HCT116 (cell line): ENCODE measurements around the gene FOXM1. TPM values are rescaled to one million over a fixed set of nuclear protein-coding genes. Genes with fewer than 3 reads are reported as not detected.

Source experiments
- ATAC-seq: fragments of 200-7000 bp; cut with Tn5 transposase; 2 replicates; pipeline ENCODE4 v1.9.1; 2020; ENCODE audit warnings: mild to moderate bottlenecking, moderate library complexity
- BruUV-seq: library from RNA; stranded (reverse); fragments of 400-500 nt; replicated peaks from 2 replicates; lab custom pipeline; 2021; lab: Mats Ljungman, UMichigan
- CTCF ChIA-PET: fragments of 300-600 bp; sonication (Branson Sonifier 250); formaldehyde crosslinking; loops from one replicate; lab custom pipeline; 2021; ENCODE audit warnings: antibody characterized with exemption; lab: Charles Lee
- POLR2A ChIA-PET: fragments of 300-600, 350-600 bp; sonication (Branson Sonifier 250); formaldehyde crosslinking; loops from one replicate; lab custom pipeline; 2021; ENCODE audit warnings: antibody characterized with exemption; lab: Charles Lee
- RAD21 ChIA-PET, 2 experiments: fragments of 300-600 bp; sonication (Branson Sonifier 250); formaldehyde crosslinking; loops; one replicate each; lab custom pipeline; 2023; ENCODE audit warnings: low total read pairs in 2 of 2; ENCODE audit not compliant: uncharacterized antibody in 2 of 2, unreplicated experiment in 2 of 2, low non-redundant PET in 1 of 2; lab: Charles Lee
- DNase-seq: peaks from one replicate; pipeline ENCODE4 v3.0.0-alpha.2; 2010; ENCODE audit warnings: low read depth, low spot score
- H2AFZ ChIP-seq: fragments of 200-600 bp; shearing (Covaris generic), sonication (generic); 2 replicates; pipeline ENCODE4 v1.6.1; 2017; ENCODE audit warnings: low read depth, mixed run types, mixed read lengths, antibody characterized with exemption, low read length; ENCODE audit not compliant: poor library complexity, severe bottlenecking
- H3K27ac ChIP-seq: 2 replicates; pipeline ENCODE4 v1.5.1; 2012; ENCODE audit warnings: low read depth, low read length
- H3K27me3 ChIP-seq: fragments of 200-600 bp; sonication (generic); 2 replicates; pipeline ENCODE4 v1.6.1; 2016; ENCODE audit warnings: mixed run types, low read length, mixed read lengths; ENCODE audit not compliant: insufficient read depth
- H3K36me3 ChIP-seq, 2 experiments: fragments of 200-500 bp in 1 of 2; fragments of 200-600 bp in 1 of 2; sonication (Bioruptor generic) in 1 of 2; sonication (generic) in 1 of 2; 2 replicates each; pipeline versions ENCODE4 v1.5.1 to v1.6.1; 2014 to 2016; ENCODE audit warnings: low read length in 2 of 2, inconsistent platforms in 1 of 2, mixed read lengths in 1 of 2, mixed run types in 1 of 2; ENCODE audit not compliant: insufficient read depth in 2 of 2, control insufficient read depth in 1 of 2
- H3K4me1 ChIP-seq, 2 experiments: fragments of 200-600 bp in 1 of 2; sonication (generic) in 1 of 2; 2 replicates each; pipeline versions ENCODE4 v1.5.1 to v1.6.1; 2012 to 2017; ENCODE audit warnings: low read length in 2 of 2, inconsistent platforms in 1 of 2, mild to moderate bottlenecking in 1 of 2, mixed read lengths in 1 of 2, mixed run types in 1 of 2, moderate library complexity in 1 of 2; ENCODE audit not compliant: insufficient read depth in 2 of 2, control insufficient read depth in 1 of 2
- H3K4me2 ChIP-seq: fragments of 200-600 bp; sonication (generic); 2 replicates; pipeline ENCODE4 v1.6.1; 2017; ENCODE audit warnings: mixed run types, low read length, mixed read lengths
- H3K4me3 ChIP-seq, 2 experiments: fragments of 200-600 bp in 1 of 2; sonication (generic) in 1 of 2; replicated peaks in 1 of 2; 2 replicates each; pipeline ENCODE4 v1.5.1; 2011 to 2016; ENCODE audit warnings: low read length in 2 of 2, control low read depth in 1 of 2, low read depth in 1 of 2, mild to moderate bottlenecking in 1 of 2, mixed read lengths in 1 of 2, mixed run types in 1 of 2
- H3K79me2 ChIP-seq: fragments of 200-600 bp; sonication (generic); 2 replicates; pipeline ENCODE4 v1.6.1; 2017; ENCODE audit warnings: mild to moderate bottlenecking, mixed run types, low read length, moderate library complexity, mixed read lengths; ENCODE audit not compliant: insufficient read depth
- H3K9ac ChIP-seq: fragments of 200-600 bp; sonication (generic); 2 replicates; pipeline ENCODE4 v1.6.1; 2016; ENCODE audit warnings: low read length, mixed read lengths
- H3K9me2 ChIP-seq: fragments of 200-600 bp; sonication (generic), shearing (Covaris generic); 2 replicates; pipeline ENCODE4 v1.6.1; 2017; ENCODE audit warnings: mixed run types, mild to moderate bottlenecking, moderate library complexity; ENCODE audit not compliant: insufficient read depth
- H3K9me3 ChIP-seq, 2 experiments: fragments of 200-500 bp in 1 of 2; fragments of 200-600 bp in 1 of 2; sonication (Bioruptor generic) in 1 of 2; sonication (generic) in 1 of 2; 2 replicates each; pipeline ENCODE4 v1.6.1; 2014 to 2017; ENCODE audit warnings: low read length in 2 of 2, mixed read lengths in 2 of 2, inconsistent platforms in 1 of 2, low read depth in 1 of 2, mild to moderate bottlenecking in 1 of 2, mixed run types in 1 of 2, moderate library complexity in 1 of 2; ENCODE audit not compliant: control insufficient read depth in 1 of 2, insufficient read depth in 1 of 2
- H4K20me1 ChIP-seq: fragments of 200-600 bp; sonication (generic), shearing (Covaris generic); 2 replicates; pipeline ENCODE4 v1.6.1; 2017; ENCODE audit warnings: mixed run types, mild to moderate bottlenecking, moderate library complexity; ENCODE audit not compliant: insufficient read depth
- CBX3 ChIP-seq: IDR thresholded peaks from 2 replicates; pipeline ENCODE4 v1.6.1; 2012; ENCODE audit warnings: low read depth
- ELF1 ChIP-seq: IDR thresholded peaks from 2 replicates; pipeline ENCODE4 v1.6.1; 2012; ENCODE audit warnings: low read depth, borderline replicate concordance
- POLR2AphosphoS5 ChIP-seq: IDR thresholded peaks from 2 replicates; pipeline ENCODE4 v1.6.1; 2011; ENCODE audit warnings: mild to moderate bottlenecking, low read depth, low read length, moderate library complexity
- SIN3A ChIP-seq: IDR thresholded peaks from 2 replicates; pipeline ENCODE4 v1.6.1; 2012; ENCODE audit warnings: low read depth
- ZNF274 ChIP-seq: fragments of 200-500 bp; sonication (Bioruptor generic); IDR thresholded peaks from 2 replicates; pipeline ENCODE4 v1.6.1; 2014; ENCODE audit warnings: mild to moderate bottlenecking, low read depth, low read length, inconsistent platforms
- intact Hi-C: fragments of 100-400 bp; cut with micrococcal nuclease; formaldehyde crosslinking; loops from 2 replicates; pipeline ENCODE4 v1.10.0; 2022
- total RNA-seq: library from RNA; stranded (reverse); gene quantifications from one replicate; pipeline ENCODE4 v1.2.1, GENCODE V29; 2021; ENCODE audit not compliant: unreplicated experiment
- TF ChIP-seq, protein P1 (sequence below): IDR thresholded peaks from 2 replicates; pipeline ENCODE4 v1.6.1; 2011; ENCODE audit warnings: mild to moderate bottlenecking, low read length, moderate library complexity; ENCODE audit not compliant: insufficient replicate concordance; ENCODE audit errors: extremely low read depth
- TF ChIP-seq, protein P2 (sequence below): IDR thresholded peaks from 2 replicates; pipeline ENCODE4 v1.6.1; 2012; ENCODE audit warnings: low read depth
- TF ChIP-seq, protein P3 (sequence below), 3 experiments: fragments of 200-600 bp in 1 of 3; sonication (generic) in 1 of 3; IDR thresholded peaks in 2 of 3; conservative IDR thresholded peaks in 1 of 3; 2 replicates each; pipeline ENCODE4 v1.5.1; 2012 to 2017; ENCODE audit warnings: low read depth in 2 of 3, low read length in 2 of 3, antibody characterized with exemption in 1 of 3, borderline replicate concordance in 1 of 3, control low read depth in 1 of 3, mild to moderate bottlenecking in 1 of 3, mixed read lengths in 1 of 3, mixed run types in 1 of 3, moderate library complexity in 1 of 3; ENCODE audit not compliant: insufficient read depth in 1 of 3

Gene FOXM1
- total RNA-seq, 1 experiment from 2014 or later, result 85.1 TPM

DNA sequence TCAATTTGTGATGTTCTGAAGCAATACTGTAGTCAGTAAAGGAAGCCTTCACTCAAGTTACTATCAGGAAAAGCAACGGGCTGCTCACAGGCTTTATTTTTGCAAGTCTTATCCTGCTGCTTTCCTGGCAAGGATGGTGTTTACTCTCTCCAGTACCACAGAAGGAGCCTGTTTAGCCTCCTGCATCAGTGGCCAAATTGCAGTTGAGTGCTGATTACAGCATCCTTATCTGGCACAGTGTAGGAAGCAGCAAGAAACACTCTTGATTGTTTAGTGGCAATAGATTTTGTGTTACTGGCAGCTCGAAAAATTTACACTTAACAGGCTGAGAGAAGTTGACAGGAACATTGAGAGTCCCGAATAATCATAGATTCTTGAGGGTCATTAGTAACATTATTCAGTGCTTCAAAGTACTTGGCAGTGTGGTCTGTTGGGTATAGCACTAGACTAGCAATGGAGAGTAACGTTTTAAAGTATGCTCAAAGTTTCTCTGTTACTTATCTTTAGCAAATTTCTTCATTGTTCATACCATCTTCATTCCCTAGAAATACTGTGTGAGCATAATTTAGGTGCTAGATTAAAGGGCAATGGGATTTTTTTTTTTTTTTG lies 25.4 kb upstream of the FOXM1 start:
- no peak overlapping the region for H3K4me2 ChIP-seq
- no TSS peak for BruUV-seq
- no peaks in the 10 kb centered on the region for H3K27me3 ChIP-seq
- H3K4me3 ChIP-seq, result no peak overlapping the region
- H4K20me1 ChIP-seq, result peaks cover 4% of the 10 kb centered on the region; the same call in 1 of the 2 replicates
- RAD21 ChIA-PET, result no interaction called here
- H3K36me3 ChIP-seq, result no peaks in the 10 kb centered on the region
- no peaks in the 10 kb centered on the region for H3K9me2 ChIP-seq
- CTCF ChIA-PET, result no interaction called here
- no peaks in the 10 kb centered on the region for H3K4me1 ChIP-seq
- no peak for DNase-seq
- POLR2A ChIA-PET, result no interaction called here
- H3K27ac ChIP-seq, result no peak overlapping the region
- H3K79me2 ChIP-seq, result peaks cover 46% of the 10 kb centered on the region
- no peaks in the 10 kb centered on the region for H3K9me3 ChIP-seq
- H2AFZ ChIP-seq, result no peak overlapping the region
- TF ChIP-seq, protein P1, sequence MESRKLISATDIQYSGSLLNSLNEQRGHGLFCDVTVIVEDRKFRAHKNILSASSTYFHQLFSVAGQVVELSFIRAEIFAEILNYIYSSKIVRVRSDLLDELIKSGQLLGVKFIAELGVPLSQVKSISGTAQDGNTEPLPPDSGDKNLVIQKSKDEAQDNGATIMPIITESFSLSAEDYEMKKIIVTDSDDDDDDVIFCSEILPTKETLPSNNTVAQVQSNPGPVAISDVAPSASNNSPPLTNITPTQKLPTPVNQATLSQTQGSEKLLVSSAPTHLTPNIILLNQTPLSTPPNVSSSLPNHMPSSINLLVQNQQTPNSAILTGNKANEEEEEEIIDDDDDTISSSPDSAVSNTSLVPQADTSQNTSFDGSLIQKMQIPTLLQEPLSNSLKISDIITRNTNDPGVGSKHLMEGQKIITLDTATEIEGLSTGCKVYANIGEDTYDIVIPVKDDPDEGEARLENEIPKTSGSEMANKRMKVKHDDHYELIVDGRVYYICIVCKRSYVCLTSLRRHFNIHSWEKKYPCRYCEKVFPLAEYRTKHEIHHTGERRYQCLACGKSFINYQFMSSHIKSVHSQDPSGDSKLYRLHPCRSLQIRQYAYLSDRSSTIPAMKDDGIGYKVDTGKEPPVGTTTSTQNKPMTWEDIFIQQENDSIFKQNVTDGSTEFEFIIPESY, result no peak
- TF ChIP-seq POLR2AphosphoS5 (no peak), ELF1 (no peak), CBX3 (no peak), SIN3A (no peak), ZNF274 (no peak)
- TF ChIP-seq, protein P2, sequence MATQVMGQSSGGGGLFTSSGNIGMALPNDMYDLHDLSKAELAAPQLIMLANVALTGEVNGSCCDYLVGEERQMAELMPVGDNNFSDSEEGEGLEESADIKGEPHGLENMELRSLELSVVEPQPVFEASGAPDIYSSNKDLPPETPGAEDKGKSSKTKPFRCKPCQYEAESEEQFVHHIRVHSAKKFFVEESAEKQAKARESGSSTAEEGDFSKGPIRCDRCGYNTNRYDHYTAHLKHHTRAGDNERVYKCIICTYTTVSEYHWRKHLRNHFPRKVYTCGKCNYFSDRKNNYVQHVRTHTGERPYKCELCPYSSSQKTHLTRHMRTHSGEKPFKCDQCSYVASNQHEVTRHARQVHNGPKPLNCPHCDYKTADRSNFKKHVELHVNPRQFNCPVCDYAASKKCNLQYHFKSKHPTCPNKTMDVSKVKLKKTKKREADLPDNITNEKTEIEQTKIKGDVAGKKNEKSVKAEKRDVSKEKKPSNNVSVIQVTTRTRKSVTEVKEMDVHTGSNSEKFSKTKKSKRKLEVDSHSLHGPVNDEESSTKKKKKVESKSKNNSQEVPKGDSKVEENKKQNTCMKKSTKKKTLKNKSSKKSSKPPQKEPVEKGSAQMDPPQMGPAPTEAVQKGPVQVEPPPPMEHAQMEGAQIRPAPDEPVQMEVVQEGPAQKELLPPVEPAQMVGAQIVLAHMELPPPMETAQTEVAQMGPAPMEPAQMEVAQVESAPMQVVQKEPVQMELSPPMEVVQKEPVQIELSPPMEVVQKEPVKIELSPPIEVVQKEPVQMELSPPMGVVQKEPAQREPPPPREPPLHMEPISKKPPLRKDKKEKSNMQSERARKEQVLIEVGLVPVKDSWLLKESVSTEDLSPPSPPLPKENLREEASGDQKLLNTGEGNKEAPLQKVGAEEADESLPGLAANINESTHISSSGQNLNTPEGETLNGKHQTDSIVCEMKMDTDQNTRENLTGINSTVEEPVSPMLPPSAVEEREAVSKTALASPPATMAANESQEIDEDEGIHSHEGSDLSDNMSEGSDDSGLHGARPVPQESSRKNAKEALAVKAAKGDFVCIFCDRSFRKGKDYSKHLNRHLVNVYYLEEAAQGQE, result no peak
- TF ChIP-seq, protein P3, sequence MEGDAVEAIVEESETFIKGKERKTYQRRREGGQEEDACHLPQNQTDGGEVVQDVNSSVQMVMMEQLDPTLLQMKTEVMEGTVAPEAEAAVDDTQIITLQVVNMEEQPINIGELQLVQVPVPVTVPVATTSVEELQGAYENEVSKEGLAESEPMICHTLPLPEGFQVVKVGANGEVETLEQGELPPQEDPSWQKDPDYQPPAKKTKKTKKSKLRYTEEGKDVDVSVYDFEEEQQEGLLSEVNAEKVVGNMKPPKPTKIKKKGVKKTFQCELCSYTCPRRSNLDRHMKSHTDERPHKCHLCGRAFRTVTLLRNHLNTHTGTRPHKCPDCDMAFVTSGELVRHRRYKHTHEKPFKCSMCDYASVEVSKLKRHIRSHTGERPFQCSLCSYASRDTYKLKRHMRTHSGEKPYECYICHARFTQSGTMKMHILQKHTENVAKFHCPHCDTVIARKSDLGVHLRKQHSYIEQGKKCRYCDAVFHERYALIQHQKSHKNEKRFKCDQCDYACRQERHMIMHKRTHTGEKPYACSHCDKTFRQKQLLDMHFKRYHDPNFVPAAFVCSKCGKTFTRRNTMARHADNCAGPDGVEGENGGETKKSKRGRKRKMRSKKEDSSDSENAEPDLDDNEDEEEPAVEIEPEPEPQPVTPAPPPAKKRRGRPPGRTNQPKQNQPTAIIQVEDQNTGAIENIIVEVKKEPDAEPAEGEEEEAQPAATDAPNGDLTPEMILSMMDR (IDR thresholded peaks at IDR 0.05 in 2 of 3, conservative IDR thresholded peaks at IDR 0.05 in 1 of 3; ENCODE audit: borderline replicate concordance in 1 of 3, insufficient read depth in 1 of 3, low read depth in 2 of 3, low read length in 2 of 3), result no peak
- no peak overlapping the region for H3K9ac ChIP-seq
- ATAC-seq, result no peak
- intact Hi-C loops, result no loop called here
